ENCODE results near the gene PIGT. TPM values are rescaled to one million over a fixed set of nuclear protein-coding genes. Genes with fewer than 3 reads are reported as not detected.

PIGT gene
- total and polyA plus RNA-seq, 10 of the 15 experiments (the other 5 are each of a cell fraction or from before 2014, with no cell fraction given), result 18.6 to 66.0 (median 35.3) TPM

DNA sequence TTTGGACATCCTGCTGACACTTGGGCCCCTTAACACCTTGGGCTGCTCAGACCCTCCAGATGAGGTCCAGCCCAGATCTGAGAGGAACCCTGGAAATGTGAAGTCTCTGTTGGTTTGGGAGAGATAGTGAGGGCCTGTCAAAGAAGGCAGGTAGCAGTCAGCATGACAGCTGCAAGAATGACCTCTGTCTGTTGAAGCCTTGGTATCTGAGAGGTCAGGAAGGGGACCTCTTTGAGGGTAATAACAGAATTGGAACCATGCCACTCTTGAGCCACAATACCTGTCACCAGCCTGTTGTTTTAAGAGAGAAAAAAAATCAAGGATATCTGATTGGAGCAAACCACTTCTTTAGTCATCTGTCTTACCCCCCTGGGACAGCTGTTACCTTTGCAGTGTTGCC lies 48.8 kb upstream of the PIGT start:
- SMC1A ChIA-PET (ENCODE audit: uncharacterized antibody, unreplicated experiment), result interaction anchor here (0.8 to 19.8 kb wide), 5 partner anchors 10 to 404 kb away, joined by 3 to 440 read pairs (median 4); no protein-coding TSS in a partner anchor
- H3K4me3 ChIP-seq, result no peak overlapping the region
- H3K79me2 ChIP-seq (ENCODE audit: control insufficient read depth, insufficient read depth, low read length), result peaks cover 7% of the 10 kb centered on the region
- H3K27me3 ChIP-seq (replicated peaks in 1 of 2; ENCODE audit: control insufficient read depth in 2 of 2, insufficient read depth in 2 of 2, low read length in 1 of 2), result no peaks in the 10 kb centered on the region
- H3K27ac ChIP-seq (ENCODE audit: control insufficient read depth, insufficient read depth), result no peak overlapping the region
- DNase-seq (ENCODE audit: low read depth, low spot score) (no peak), FAIRE-seq (no peak), ATAC-seq (no peak)
- TSS peak; percentile 14 for BruUV-seq (replicated peaks)
- no peak for TF ChIP-seq FOS (IDR thresholded peaks at IDR 0.05; ENCODE audit: borderline replicate concordance, extremely low read depth, insufficient read length)
- TF ChIP-seq BMI1 (IDR thresholded peaks at IDR 0.05; ENCODE audit: borderline replicate concordance), result no peak
- H3K4me1 ChIP-seq (ENCODE audit: control insufficient read depth, insufficient read depth, low read length), result peaks cover 37% of the 10 kb centered on the region
- H3K9me3 ChIP-seq (replicated peaks; ENCODE audit: control insufficient read depth, insufficient read depth, low read length), result no peaks in the 10 kb centered on the region; the same call in 2 of the 3 replicates
- intact Hi-C loops (cut with micrococcal nuclease; ENCODE audit: unreplicated experiment), result no loop called here
- CTCF ChIA-PET, result interaction anchor here (0.8 to 19.4 kb wide), 8 partner anchors 14 to 404 kb away, joined by 3 to 685 read pairs (median 16); partner anchors contain the start of gene PIGT
- POLR2A ChIA-PET, result interaction anchor here (1.2 to 2.9 kb wide), 4 partner anchors 20 to 69 kb away, joined by 3 to 12 read pairs (median 8); partner anchors contain the start of genes PIGT and SDC4
- H3K36me3 ChIP-seq (ENCODE audit: control insufficient read depth in 2 of 2, insufficient read depth in 2 of 2, low read length in 1 of 2), result peaks cover 6 to 7% of the 10 kb centered on the region in 2 experiments; a peak in 3 of 4 replicates
- no peak overlapping the region for H3K4me2 ChIP-seq (ENCODE audit: control insufficient read depth, insufficient read depth)
- H2AFZ ChIP-seq (ENCODE audit: control insufficient read depth, low read depth, low read length), result no peak overlapping the region
- no peak overlapping the region for H3K9ac ChIP-seq (ENCODE audit: control insufficient read depth, insufficient read depth, low read length)
- RAD21 ChIA-PET (ENCODE audit: unreplicated experiment), result interaction anchor here (1.2 to 17.6 kb wide), 4 partner anchors 20 to 70 kb away, joined by 3 to 394 read pairs (median 18); no protein-coding TSS in a partner anchor
- in situ Hi-C loops (cut with MboI), result loop anchor here (5.0 to 10.0 kb wide), 2 partner anchors 50 to 748 kb away; partner anchors contain the start of genes CD40 and PIGT
- H4K20me1 ChIP-seq (ENCODE audit: control insufficient read depth, insufficient read depth), result no peaks in the 10 kb centered on the region; the same call in 1 of the 2 replicates

DNA sequence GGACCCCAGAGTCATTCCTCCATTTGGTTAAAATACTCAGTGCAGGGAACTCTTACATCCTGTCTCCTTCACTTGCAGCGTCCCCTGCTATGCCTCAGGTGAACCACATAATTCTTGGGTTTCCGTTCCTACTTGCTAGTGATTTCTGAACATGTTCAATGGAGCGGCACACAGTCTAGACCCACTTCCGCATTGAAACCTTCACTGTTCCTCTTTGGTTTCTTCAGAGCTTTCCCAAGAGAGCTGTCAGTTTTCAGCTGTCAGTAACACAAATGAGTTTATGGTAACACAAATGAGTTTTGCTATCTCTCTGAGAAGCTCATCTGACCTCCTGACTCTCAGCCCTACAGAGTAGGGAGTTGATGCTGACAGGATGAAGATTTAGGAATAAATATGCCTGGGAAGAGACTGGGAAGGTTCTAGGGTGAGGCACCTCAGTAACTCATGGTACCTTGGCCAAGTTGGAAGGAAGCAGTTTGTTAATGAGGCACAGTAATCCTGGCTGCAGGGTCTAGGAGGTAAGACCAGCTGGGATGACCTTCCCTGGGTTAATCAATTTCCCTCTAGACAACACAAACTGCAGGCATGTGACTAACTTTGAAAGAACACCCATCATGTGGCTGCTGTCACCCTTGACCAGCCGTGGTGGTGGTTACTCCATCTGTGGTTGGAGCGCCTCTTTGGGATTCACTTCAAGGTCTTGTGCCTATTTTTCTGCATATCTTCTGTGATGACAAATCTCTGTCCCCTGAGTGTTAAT lies 47.5 kb upstream of the PIGT start:
- SMC1A ChIA-PET (ENCODE audit: uncharacterized antibody, unreplicated experiment), result interaction anchor here (1.0 to 19.8 kb wide), 17 partner anchors 9 to 194 kb away, joined by 3 to 440 read pairs (median 7); partner anchors contain the start of genes DBNDD2 and PIGT
- peak overlapping the region; percentile 56 for H3K4me2 ChIP-seq (ENCODE audit: control insufficient read depth, insufficient read depth)
- H3K9me3 ChIP-seq (replicated peaks; ENCODE audit: control insufficient read depth, insufficient read depth, low read length), result no peaks in the 10 kb centered on the region; the same call in 2 of the 3 replicates
- intact Hi-C loops (cut with micrococcal nuclease; ENCODE audit: unreplicated experiment), result loop anchor here (2.0 kb wide), 2 partner anchors 46 to 48 kb away; partner anchors contain the start of gene PIGT
- peaks cover 6 to 7% of the 10 kb centered on the region in 2 experiments; a peak in 3 of 4 replicates for H3K36me3 ChIP-seq (ENCODE audit: control insufficient read depth in 2 of 2, insufficient read depth in 2 of 2, low read length in 1 of 2)
- H3K4me1 ChIP-seq (ENCODE audit: control insufficient read depth, insufficient read depth, low read length), result peaks cover 40% of the 10 kb centered on the region
- no peaks in the 10 kb centered on the region; the same call in 1 of the 2 replicates for H4K20me1 ChIP-seq (ENCODE audit: control insufficient read depth, insufficient read depth)
- H3K27ac ChIP-seq (ENCODE audit: control insufficient read depth, insufficient read depth), result peak overlapping the region; percentile 64; the same call in 1 of the 2 replicates
- 1% methylated on average over 6 of the region's 6 CpGs for WGBS (ENCODE audit: insufficient coverage, insufficient replicate concordance, low lambda C conversion rate, missing lambda C conversion rate)
- peak; percentile 99 for DNase-seq (ENCODE audit: low read depth, low spot score)
- in situ Hi-C loops (cut with MboI), result loop anchor here (5.0 to 10.0 kb wide), 2 partner anchors 49 to 746 kb away; partner anchors contain the start of genes CD40 and PIGT
- peak; percentile 89 for ATAC-seq
- RAD21 ChIA-PET (ENCODE audit: unreplicated experiment), result interaction anchor here (0.6 to 17.6 kb wide), 17 partner anchors 9 to 403 kb away, joined by 3 to 394 read pairs (median 5); partner anchors contain the start of genes PIGT and SDC4
- no TSS peak for BruUV-seq (replicated peaks)
- no peaks in the 10 kb centered on the region for H3K27me3 ChIP-seq (replicated peaks in 1 of 2; ENCODE audit: control insufficient read depth in 2 of 2, insufficient read depth in 2 of 2, low read length in 1 of 2)
- no peak overlapping the region for H3K9ac ChIP-seq (ENCODE audit: control insufficient read depth, insufficient read depth, low read length)
- POLR2A ChIA-PET, result interaction anchor here (0.6 to 2.9 kb wide), 8 partner anchors 10 to 68 kb away, joined by 3 to 12 read pairs (median 4); partner anchors contain the start of genes PIGT, SDC4 and TP53TG5
- H3K4me3 ChIP-seq, result peak overlapping the region; percentile 32; the same call in 1 of the 2 replicates
- peak; percentile 99 for FAIRE-seq
- CTCF ChIA-PET, result interaction anchor here (0.6 to 19.4 kb wide), 16 partner anchors 12 to 319 kb away, joined by 3 to 685 read pairs (median 4); partner anchors contain the start of genes DBNDD2 and PIGT
- peaks cover 6% of the 10 kb centered on the region for H3K79me2 ChIP-seq (ENCODE audit: control insufficient read depth, insufficient read depth, low read length)
- H2AFZ ChIP-seq (ENCODE audit: control insufficient read depth, low read depth, low read length), result no peak overlapping the region
- TF ChIP-seq EGR1 (IDR thresholded peaks at IDR 0.05; ENCODE audit: borderline replicate concordance in 1 of 2, low read depth in 2 of 2, low read length in 2 of 2), result no peak
- TF ChIP-seq, protein P1, sequence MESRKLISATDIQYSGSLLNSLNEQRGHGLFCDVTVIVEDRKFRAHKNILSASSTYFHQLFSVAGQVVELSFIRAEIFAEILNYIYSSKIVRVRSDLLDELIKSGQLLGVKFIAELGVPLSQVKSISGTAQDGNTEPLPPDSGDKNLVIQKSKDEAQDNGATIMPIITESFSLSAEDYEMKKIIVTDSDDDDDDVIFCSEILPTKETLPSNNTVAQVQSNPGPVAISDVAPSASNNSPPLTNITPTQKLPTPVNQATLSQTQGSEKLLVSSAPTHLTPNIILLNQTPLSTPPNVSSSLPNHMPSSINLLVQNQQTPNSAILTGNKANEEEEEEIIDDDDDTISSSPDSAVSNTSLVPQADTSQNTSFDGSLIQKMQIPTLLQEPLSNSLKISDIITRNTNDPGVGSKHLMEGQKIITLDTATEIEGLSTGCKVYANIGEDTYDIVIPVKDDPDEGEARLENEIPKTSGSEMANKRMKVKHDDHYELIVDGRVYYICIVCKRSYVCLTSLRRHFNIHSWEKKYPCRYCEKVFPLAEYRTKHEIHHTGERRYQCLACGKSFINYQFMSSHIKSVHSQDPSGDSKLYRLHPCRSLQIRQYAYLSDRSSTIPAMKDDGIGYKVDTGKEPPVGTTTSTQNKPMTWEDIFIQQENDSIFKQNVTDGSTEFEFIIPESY (IDR thresholded peaks at IDR 0.05), result no peak
- peak; percentile 90 for TF ChIP-seq CBFB (IDR thresholded peaks at IDR 0.05; ENCODE audit: low read depth)
- peak in 1 of 2 experiments; percentile 95; a peak in 2 of 4 replicates for TF ChIP-seq ETV6 (conservative IDR thresholded peaks at IDR 0.05 in 1 of 2, IDR thresholded peaks at IDR 0.05 in 1 of 2; ENCODE audit: borderline replicate concordance in 1 of 2, low read depth in 1 of 2)
- TF ChIP-seq, protein P2, sequence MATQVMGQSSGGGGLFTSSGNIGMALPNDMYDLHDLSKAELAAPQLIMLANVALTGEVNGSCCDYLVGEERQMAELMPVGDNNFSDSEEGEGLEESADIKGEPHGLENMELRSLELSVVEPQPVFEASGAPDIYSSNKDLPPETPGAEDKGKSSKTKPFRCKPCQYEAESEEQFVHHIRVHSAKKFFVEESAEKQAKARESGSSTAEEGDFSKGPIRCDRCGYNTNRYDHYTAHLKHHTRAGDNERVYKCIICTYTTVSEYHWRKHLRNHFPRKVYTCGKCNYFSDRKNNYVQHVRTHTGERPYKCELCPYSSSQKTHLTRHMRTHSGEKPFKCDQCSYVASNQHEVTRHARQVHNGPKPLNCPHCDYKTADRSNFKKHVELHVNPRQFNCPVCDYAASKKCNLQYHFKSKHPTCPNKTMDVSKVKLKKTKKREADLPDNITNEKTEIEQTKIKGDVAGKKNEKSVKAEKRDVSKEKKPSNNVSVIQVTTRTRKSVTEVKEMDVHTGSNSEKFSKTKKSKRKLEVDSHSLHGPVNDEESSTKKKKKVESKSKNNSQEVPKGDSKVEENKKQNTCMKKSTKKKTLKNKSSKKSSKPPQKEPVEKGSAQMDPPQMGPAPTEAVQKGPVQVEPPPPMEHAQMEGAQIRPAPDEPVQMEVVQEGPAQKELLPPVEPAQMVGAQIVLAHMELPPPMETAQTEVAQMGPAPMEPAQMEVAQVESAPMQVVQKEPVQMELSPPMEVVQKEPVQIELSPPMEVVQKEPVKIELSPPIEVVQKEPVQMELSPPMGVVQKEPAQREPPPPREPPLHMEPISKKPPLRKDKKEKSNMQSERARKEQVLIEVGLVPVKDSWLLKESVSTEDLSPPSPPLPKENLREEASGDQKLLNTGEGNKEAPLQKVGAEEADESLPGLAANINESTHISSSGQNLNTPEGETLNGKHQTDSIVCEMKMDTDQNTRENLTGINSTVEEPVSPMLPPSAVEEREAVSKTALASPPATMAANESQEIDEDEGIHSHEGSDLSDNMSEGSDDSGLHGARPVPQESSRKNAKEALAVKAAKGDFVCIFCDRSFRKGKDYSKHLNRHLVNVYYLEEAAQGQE (IDR thresholded peaks at IDR 0.05; ENCODE audit: low read depth, low read length), result peak; percentile 39; the same call in 1 of the 2 replicates
